Effector memory CD8-positive, alpha-beta T cell (primary cell): ENCODE measurements around the gene SLC12A1.
"Not testable (repeated sequence)": the region's sequence is repeated elsewhere in the genome, so short reads cannot be mapped to it uniquely, and the experiment has no call there.

Experiments used
- ATAC-seq: fragments of 150-1000 bp; cut with Tn5 transposase; replicated peaks from 2 replicates; pipeline ENCODE4 v1.10.0; 2021; ENCODE audit warnings: mild to moderate bottlenecking, moderate library complexity
- DNase-seq, 3 experiments: peaks; one replicate each; pipeline ENCODE4 v3.0.0; 2021
- H3K27ac Mint-ChIP-seq, 2 donors: one replicate each; pipeline ENCODE4 v1.8.0; 2022; ENCODE audit warnings: mild to moderate bottlenecking in 2 of 2, mixed read lengths in 2 of 2, moderate library complexity in 2 of 2
- H3K27me3 Mint-ChIP-seq, 2 donors: one replicate each; pipeline ENCODE4 v1.8.0; 2022; ENCODE audit warnings: mixed read lengths in 2 of 2
- H3K36me3 Mint-ChIP-seq: one replicate; pipeline ENCODE4 v1.8.0; 2022; ENCODE audit warnings: mild to moderate bottlenecking, moderate library complexity, mixed read lengths; ENCODE audit not compliant: insufficient read depth
- H3K4me1 Mint-ChIP-seq, 2 donors: one replicate each; pipeline ENCODE4 v1.8.0; 2022; ENCODE audit warnings: low read depth in 2 of 2, mixed read lengths in 2 of 2
- H3K4me3 Mint-ChIP-seq, 2 donors: one replicate each; pipeline ENCODE4 v1.8.0; 2022; ENCODE audit warnings: mild to moderate bottlenecking in 2 of 2, mixed read lengths in 2 of 2, moderate library complexity in 2 of 2
- H3K9me3 Mint-ChIP-seq, 2 donors: one replicate each; pipeline ENCODE4 v1.8.0; 2022; ENCODE audit warnings: mixed read lengths in 2 of 2

The SLC12A1 gene

DNA sequence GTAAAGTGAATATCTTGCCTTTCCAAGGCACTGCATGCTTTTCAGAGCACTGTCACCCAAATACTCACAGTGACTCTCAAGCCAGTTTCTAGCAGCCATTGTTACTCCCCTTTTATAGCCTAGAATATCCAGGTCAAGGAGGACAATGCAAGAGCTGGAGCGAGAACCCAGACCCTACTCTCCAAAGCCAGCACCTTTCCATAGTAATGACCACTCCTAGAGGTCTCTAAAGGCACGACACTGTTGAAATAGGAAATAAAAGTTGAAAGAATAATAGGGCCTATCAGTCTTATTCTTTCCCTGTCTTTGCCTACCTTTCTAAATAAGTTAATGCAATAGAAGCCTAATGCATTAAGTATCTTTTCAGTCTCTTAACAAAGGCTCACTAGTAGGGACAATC, 91.6 kb downstream of the SLC12A1 start:
- DNase-seq (no peak), ATAC-seq (no peak)
- no peaks in the 10 kb centered on the region for H3K9me3 Mint-ChIP-seq
- H3K27ac Mint-ChIP-seq: no peak overlapping the region
- no peaks in the 10 kb centered on the region for H3K4me1 Mint-ChIP-seq
- peaks cover 10 to 14% of the 10 kb centered on the region in 2 donors for H3K27me3 Mint-ChIP-seq
- H3K4me3 Mint-ChIP-seq: no peak overlapping the region
- H3K36me3 Mint-ChIP-seq: no peaks in the 10 kb centered on the region

DNA sequence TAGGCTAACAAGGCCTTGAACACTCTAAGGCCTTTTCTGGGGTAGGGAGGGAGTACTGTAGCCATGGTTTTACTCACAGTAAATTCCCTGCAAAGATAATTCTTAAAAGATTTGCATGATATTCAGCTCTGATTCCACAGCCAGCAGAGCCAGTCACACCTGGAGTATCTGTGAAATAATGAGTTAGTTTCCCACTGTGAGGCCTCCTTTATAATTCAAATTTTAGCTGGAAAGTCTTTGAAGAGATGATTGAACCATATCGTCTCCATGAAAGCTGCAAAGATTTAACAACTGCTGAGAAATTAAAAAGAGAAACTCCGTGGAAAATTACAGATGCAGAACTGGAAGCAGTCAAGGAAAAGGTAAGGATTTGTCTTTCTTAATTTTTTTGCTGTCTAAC, 92.8 kb downstream of the SLC12A1 start:
- H3K4me1 Mint-ChIP-seq: no peaks in the 10 kb centered on the region
- H3K9me3 Mint-ChIP-seq: no peaks in the 10 kb centered on the region
- H3K4me3 Mint-ChIP-seq: no peak overlapping the region
- no peak for DNase-seq
- peaks cover 10 to 14% of the 10 kb centered on the region in 2 donors for H3K27me3 Mint-ChIP-seq
- no peaks in the 10 kb centered on the region for H3K36me3 Mint-ChIP-seq
- no peak for ATAC-seq
- H3K27ac Mint-ChIP-seq: no peak overlapping the region

GRCh38 chr15:48300038-48300437, 93.9 kb downstream of the SLC12A1 start:
- ATAC-seq: no peak
- no peak for DNase-seq
- Mint-ChIP-seq H3K36me3 (peaks cover 3% of the 10 kb centered on the region), H3K27ac (no peak overlapping the region), H3K4me3 (no peak overlapping the region), H3K9me3 (no peaks in the 10 kb centered on the region), H3K4me1 (no peaks in the 10 kb centered on the region), H3K27me3 (peaks cover 11 to 13% of the 10 kb centered on the region in 2 donors)

GRCh38 chr15:48304398-48304797, 98.3 kb downstream of the SLC12A1 start:
- peaks cover 3% of the 10 kb centered on the region for H3K36me3 Mint-ChIP-seq
- no peak overlapping the region for H3K27ac Mint-ChIP-seq
- no peaks in the 10 kb centered on the region for H3K9me3 Mint-ChIP-seq
- no peak for DNase-seq
- H3K4me1 Mint-ChIP-seq: no peaks in the 10 kb centered on the region
- H3K27me3 Mint-ChIP-seq: peaks cover 14 to 15% of the 10 kb centered on the region in 2 donors
- ATAC-seq: no peak
- H3K4me3 Mint-ChIP-seq: no peak overlapping the region

- no peak for DNase-seq
- Mint-ChIP-seq H3K27me3 (peaks cover 6 to 14% of the 10 kb centered on the region in 2 donors), H3K36me3 (peaks cover 3% of the 10 kb centered on the region), H3K4me3 (no peak overlapping the region), H3K9me3 (no peaks in the 10 kb centered on the region), H3K27ac (no peak overlapping the region), H3K4me1 (no peaks in the 10 kb centered on the region)
- ATAC-seq: no peak
Measured at GRCh38 chr15:48306639-48307038, 100.5 kb downstream of the SLC12A1 start.

- H3K4me3 Mint-ChIP-seq: no peak overlapping the region
- no peaks in the 10 kb centered on the region for H3K9me3 Mint-ChIP-seq
- peaks cover 6 to 14% of the 10 kb centered on the region in 2 donors for H3K27me3 Mint-ChIP-seq
- no peak for ATAC-seq
- H3K36me3 Mint-ChIP-seq: peaks cover 3% of the 10 kb centered on the region
- no peak for DNase-seq
- H3K27ac Mint-ChIP-seq: no peak overlapping the region
- no peaks in the 10 kb centered on the region for H3K4me1 Mint-ChIP-seq
Measured at GRCh38 chr15:48307586-48307985, 101.5 kb downstream of the SLC12A1 start.

GRCh38 chr15:48309740-48310139, 103.6 kb downstream of the SLC12A1 start:
- no peaks in the 10 kb centered on the region for H3K9me3 Mint-ChIP-seq
- DNase-seq: no peak
- peaks cover 7 to 15% of the 10 kb centered on the region in 2 donors for H3K27me3 Mint-ChIP-seq
- no peak overlapping the region for H3K4me3 Mint-ChIP-seq
- H3K4me1 Mint-ChIP-seq: no peaks in the 10 kb centered on the region
- H3K27ac Mint-ChIP-seq: no peak overlapping the region
- ATAC-seq: no peak
- peaks cover 3% of the 10 kb centered on the region for H3K36me3 Mint-ChIP-seq

- DNase-seq: no peak
- Mint-ChIP-seq H3K36me3 (peaks cover 3% of the 10 kb centered on the region), H3K27ac (no peak overlapping the region), H3K4me1 (no peaks in the 10 kb centered on the region), H3K4me3 (no peak overlapping the region), H3K27me3 (peaks cover 9 to 14% of the 10 kb centered on the region in 2 donors), H3K9me3 (no peaks in the 10 kb centered on the region)
- ATAC-seq: no peak
Measured at GRCh38 chr15:48313216-48313615, 107.1 kb downstream of the SLC12A1 start.

GRCh38 chr15:48315041-48315440, 108.9 kb downstream of the SLC12A1 start:
- no peaks in the 10 kb centered on the region for H3K4me1 Mint-ChIP-seq
- no peak for ATAC-seq
- H3K9me3 Mint-ChIP-seq: no peaks in the 10 kb centered on the region
- peaks cover 3% of the 10 kb centered on the region for H3K36me3 Mint-ChIP-seq
- H3K4me3 Mint-ChIP-seq: no peak overlapping the region
- peaks cover 14% of the 10 kb centered on the region in 2 donors for H3K27me3 Mint-ChIP-seq
- no peak for DNase-seq
- H3K27ac Mint-ChIP-seq: no peak overlapping the region

DNA sequence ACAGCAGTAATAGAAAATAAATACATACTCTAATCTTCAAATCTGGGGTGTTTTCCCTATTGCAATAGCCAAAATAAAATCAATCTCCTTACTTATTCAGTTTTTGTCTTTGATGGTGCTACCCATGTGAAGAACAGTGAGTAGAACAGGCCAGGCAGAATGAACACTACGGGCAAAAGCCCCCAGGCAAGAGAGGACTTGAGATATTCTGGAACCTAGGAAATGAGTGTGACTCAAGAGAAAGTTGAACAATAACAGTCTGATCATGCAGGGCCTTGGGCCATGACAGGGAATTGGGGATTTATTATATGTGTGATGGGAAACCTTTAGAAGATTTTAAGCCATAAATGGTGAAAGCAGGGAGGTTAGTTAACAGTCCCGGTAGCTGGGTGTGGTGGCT, 111.1 kb downstream of the SLC12A1 start:
- DNase-seq (no peak), ATAC-seq (no peak)
- H3K4me3 Mint-ChIP-seq: no peak overlapping the region
- peaks cover 14 to 16% of the 10 kb centered on the region in 2 donors for H3K27me3 Mint-ChIP-seq
- H3K4me1 Mint-ChIP-seq: no peaks in the 10 kb centered on the region
- H3K36me3 Mint-ChIP-seq: peaks cover 3% of the 10 kb centered on the region
- no peaks in the 10 kb centered on the region for H3K9me3 Mint-ChIP-seq
- H3K27ac Mint-ChIP-seq: no peak overlapping the region

DNA sequence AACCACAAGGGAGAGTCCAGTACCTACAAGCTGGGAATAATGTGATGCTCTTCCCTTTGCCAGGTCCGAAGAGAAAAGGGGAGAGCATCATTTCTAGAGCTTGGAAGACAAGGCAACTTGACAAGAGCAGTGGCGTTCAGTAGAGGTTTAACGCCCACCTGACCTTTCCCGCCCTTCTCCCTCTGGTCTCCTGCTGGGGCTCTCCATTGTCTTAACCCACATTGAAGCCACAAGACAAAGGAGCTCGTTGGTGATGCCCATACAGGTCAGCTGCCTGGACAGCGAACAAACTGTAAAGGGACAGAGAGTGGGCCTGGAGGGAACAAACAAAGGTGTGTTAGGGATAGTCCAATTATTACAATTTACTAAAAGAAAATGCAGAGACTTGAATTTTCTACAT, 112.0 kb downstream of the SLC12A1 start:
- Mint-ChIP-seq H3K4me1 (no peaks in the 10 kb centered on the region), H3K36me3 (peaks cover 3% of the 10 kb centered on the region), H3K4me3 (no peak overlapping the region), H3K27me3 (peaks cover 14 to 16% of the 10 kb centered on the region in 2 donors), H3K9me3 (no peaks in the 10 kb centered on the region), H3K27ac (no peak overlapping the region)
- ATAC-seq (no peak), DNase-seq (no peak)

- Mint-ChIP-seq H3K9me3 (no peaks in the 10 kb centered on the region), H3K4me1 (no peaks in the 10 kb centered on the region), H3K27me3 (peaks cover 0 to 7% of the 10 kb centered on the region in 2 donors), H3K27ac (no peak overlapping the region), H3K4me3 (no peak overlapping the region), H3K36me3 (peaks cover 2% of the 10 kb centered on the region)
- no peak for ATAC-seq
- DNase-seq: no peak
Measured at GRCh38 chr15:48323294-48323693, 117.2 kb downstream of the SLC12A1 start.

GRCh38 chr15:48324949-48325348, 118.8 kb downstream of the SLC12A1 start:
- H3K4me3 Mint-ChIP-seq: no peak overlapping the region
- peaks cover under 1% of the 10 kb centered on the region in 2 donors for H3K4me1 Mint-ChIP-seq
- ATAC-seq (no peak), DNase-seq (no peak)
- H3K36me3 Mint-ChIP-seq: peaks cover 2% of the 10 kb centered on the region
- H3K27me3 Mint-ChIP-seq: peaks cover 0 to 4% of the 10 kb centered on the region in 2 donors
- no peaks in the 10 kb centered on the region for H3K9me3 Mint-ChIP-seq
- no peak overlapping the region for H3K27ac Mint-ChIP-seq

DNA sequence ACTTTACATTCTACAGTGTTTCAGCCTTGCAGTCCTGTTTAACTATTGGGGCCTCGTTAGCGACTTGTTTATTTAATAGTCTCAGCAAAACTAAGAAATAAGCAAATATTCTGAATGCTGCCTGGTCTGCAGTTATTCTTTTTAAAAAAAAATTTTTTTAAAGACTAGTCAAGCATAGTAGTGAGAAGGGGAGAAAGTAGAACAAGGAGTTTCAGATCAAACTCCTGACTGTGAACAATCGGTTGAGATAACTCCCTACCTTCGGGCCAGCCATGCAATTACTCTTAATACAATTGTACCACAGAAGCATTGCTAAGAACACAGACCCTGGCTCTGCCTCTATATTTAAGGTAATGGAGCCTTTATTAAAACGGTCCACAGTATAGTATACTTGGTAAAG, 119.3 kb downstream of the SLC12A1 start:
- Mint-ChIP-seq H3K4me3 (no peak overlapping the region), H3K4me1 (peaks cover 5 to 6% of the 10 kb centered on the region in 2 donors), H3K36me3 (peaks cover 2% of the 10 kb centered on the region), H3K27me3 (no peaks in the 10 kb centered on the region), H3K9me3 (no peaks in the 10 kb centered on the region), H3K27ac (no peak overlapping the region)
- ATAC-seq: no peak
- no peak for DNase-seq

DNA sequence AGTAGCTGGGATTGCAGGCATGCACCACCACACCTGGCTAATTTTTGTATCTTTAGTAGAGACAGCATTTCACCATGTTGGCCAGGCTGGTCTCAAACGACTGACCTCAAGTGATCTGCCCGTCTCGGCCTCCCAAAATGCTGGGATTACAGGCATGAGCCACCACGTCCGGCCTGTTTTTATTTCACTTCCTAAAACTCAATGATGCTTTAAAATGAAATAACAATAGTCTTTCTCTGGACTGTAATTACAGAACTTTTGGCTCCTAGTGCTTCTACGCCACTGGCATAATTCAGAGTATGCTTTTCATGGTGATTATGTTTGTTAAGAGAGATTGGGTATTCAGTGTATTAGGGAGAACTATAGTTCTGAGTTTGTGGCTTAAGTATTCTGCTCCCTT, 120.1 kb downstream of the SLC12A1 start:
- H3K36me3 Mint-ChIP-seq, ATAC-seq, H3K27ac Mint-ChIP-seq, H3K4me3 Mint-ChIP-seq, H3K9me3 Mint-ChIP-seq, H3K27me3 Mint-ChIP-seq, DNase-seq: not testable (repeated sequence)
- peaks cover 6 to 12% of the 10 kb centered on the region in 2 donors for H3K4me1 Mint-ChIP-seq
